ENCODE results near the gene NSG1. TPM values are rescaled to one million over a fixed set of nuclear protein-coding genes. Genes with fewer than 3 reads are reported as not detected.

Gene NSG1
- total RNA-seq, 2 donors from 2014 or later: 14.4 to 19.6 TPM

DNA sequence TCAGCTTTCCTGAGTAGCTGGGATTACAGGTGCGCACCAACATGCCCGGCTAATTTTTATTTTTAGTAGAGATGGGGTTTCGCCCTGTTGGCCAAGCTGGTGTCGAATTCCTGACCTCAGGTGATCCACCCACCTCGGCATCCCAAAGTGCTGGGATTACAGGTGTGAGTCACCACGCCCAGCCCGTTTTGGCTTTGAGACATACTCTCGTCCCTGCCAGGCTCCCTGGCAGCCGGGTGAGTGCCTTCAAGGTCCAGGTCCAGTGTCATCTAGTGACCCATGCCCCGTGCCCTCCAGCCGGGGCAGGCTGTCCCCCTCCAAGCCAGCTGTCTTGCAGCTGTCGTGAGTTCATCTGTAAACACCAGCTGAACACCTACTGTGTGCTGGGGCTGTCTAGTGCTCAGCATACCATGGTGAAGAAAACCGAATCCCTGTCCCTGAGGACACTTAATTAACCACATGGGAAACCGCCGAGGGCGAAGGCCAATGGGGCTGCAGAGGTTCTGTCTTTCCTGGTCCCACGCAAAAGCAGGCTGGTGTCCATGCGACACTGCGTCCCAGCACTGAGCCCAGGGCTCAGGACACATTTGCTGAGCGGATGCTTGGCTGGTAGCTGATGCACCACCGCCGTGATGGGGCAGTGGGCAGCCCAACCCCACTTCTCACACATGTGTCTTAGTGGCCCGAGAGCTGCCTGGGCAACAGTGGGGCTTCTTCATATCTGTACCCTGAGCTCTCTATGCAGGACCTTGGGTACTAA is 21.9 kb downstream of the NSG1 start:
- Histone ChIP-seq H3K4me3 (no peak overlapping the region), H3K27me3 (no peaks in the 10 kb centered on the region), H3K9me3 (no peaks in the 10 kb centered on the region), H3K36me3 (no peaks in the 10 kb centered on the region), H3K27ac (no peak overlapping the region), H3K4me1 (no peaks in the 10 kb centered on the region)
- DNase-seq (ENCODE audit: low spot score): no peak
- TF ChIP-seq, protein P1, sequence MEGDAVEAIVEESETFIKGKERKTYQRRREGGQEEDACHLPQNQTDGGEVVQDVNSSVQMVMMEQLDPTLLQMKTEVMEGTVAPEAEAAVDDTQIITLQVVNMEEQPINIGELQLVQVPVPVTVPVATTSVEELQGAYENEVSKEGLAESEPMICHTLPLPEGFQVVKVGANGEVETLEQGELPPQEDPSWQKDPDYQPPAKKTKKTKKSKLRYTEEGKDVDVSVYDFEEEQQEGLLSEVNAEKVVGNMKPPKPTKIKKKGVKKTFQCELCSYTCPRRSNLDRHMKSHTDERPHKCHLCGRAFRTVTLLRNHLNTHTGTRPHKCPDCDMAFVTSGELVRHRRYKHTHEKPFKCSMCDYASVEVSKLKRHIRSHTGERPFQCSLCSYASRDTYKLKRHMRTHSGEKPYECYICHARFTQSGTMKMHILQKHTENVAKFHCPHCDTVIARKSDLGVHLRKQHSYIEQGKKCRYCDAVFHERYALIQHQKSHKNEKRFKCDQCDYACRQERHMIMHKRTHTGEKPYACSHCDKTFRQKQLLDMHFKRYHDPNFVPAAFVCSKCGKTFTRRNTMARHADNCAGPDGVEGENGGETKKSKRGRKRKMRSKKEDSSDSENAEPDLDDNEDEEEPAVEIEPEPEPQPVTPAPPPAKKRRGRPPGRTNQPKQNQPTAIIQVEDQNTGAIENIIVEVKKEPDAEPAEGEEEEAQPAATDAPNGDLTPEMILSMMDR (IDR thresholded peaks at IDR 0.05): no peak

DNA sequence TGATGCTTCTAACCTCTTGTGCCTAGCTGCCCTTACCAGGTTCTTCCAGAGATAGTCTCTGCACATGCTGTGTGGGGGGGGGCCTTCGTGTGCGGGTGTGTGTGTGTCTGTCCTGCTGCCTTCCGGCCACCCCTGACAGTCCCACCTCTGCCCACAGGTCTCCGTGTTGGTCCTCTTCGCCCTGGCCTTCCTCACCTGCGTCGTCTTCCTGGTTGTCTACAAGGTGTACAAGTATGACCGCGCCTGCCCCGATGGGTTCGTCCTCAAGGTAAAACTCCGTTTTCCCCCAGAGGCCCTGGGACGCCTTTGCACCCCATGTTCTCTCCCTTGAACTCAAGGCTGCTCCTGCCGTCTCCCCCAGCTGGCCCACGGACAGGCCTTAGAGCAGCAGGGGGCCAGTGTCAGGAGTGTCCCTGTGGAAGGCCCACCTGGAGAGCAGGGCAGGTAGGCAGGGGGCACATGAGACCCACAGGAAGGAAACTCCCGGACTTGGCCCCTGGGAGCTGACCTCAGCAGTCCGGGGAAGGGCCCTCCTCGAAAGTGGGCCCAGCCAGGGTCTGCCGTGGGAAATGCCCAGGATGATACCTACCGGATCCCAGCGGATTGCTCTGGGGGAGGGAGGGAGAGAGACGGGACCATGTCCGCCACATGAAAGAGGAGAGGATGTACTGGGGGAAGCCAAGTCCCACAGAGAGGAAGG is 22.7 kb downstream of the NSG1 start:
- Histone ChIP-seq H3K4me3 (no peak overlapping the region), H3K36me3 (no peaks in the 10 kb centered on the region), H3K27ac (no peak overlapping the region), H3K27me3 (no peaks in the 10 kb centered on the region), H3K9me3 (no peaks in the 10 kb centered on the region), H3K4me1 (no peaks in the 10 kb centered on the region)
- TF ChIP-seq, protein P1 (IDR thresholded peaks at IDR 0.05): no peak
- no peak for DNase-seq (ENCODE audit: low spot score)

DNA sequence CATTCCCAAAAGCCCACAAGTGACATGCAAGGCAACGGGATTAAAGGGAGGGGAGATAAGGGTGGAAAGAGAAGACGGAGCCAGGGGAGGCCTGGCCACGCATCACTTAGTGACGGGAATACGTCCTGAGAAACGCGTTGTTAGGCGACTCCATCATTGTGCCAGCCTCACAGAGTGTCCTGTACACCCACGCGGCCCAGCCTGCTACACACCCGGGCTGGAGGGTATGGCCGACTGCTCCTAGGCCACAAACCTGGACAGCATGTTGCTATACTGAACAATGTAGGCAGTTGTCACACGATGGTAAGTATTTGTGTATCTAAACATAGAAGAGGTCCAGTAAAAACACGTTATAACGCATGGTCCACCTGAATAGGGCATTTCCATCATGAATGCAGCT is 23.4 kb downstream of the NSG1 start:
- H3K27ac ChIP-seq: no peak overlapping the region
- no peak for DNase-seq (ENCODE audit: low spot score)
- H3K4me1 ChIP-seq: no peaks in the 10 kb centered on the region
- H3K27me3 ChIP-seq: no peaks in the 10 kb centered on the region
- TF ChIP-seq, protein P1 (IDR thresholded peaks at IDR 0.05): no peak
- no peak overlapping the region for H3K4me3 ChIP-seq
- no peaks in the 10 kb centered on the region for H3K9me3 ChIP-seq
- H3K36me3 ChIP-seq: no peaks in the 10 kb centered on the region

DNA sequence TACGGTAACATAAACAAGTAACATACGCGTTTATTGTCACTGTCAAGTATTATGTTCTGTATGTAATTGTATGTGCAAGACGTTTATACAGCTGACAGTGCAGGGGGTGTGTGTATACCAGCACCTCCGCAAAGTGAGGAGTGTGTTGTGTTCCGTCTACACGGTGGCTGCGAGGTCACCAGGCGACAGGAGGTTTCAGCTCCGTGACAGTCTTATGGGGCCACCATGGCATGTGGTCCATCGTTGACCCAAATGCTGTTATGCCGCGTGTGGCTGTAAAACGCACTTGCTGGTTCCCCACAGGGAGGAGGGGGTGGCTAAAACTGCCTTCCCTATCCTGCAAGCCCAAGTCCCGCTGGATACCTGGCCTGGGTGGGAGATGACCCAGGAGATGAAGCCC is 25.0 kb downstream of the NSG1 start:
- no peaks in the 10 kb centered on the region for H3K4me1 ChIP-seq
- DNase-seq (ENCODE audit: low spot score): no peak
- H3K27ac ChIP-seq: no peak overlapping the region
- H3K36me3 ChIP-seq: no peaks in the 10 kb centered on the region
- no peaks in the 10 kb centered on the region for H3K9me3 ChIP-seq
- H3K27me3 ChIP-seq: no peaks in the 10 kb centered on the region
- TF ChIP-seq, protein P1 (IDR thresholded peaks at IDR 0.05): no peak
- no peak overlapping the region for H3K4me3 ChIP-seq

DNA sequence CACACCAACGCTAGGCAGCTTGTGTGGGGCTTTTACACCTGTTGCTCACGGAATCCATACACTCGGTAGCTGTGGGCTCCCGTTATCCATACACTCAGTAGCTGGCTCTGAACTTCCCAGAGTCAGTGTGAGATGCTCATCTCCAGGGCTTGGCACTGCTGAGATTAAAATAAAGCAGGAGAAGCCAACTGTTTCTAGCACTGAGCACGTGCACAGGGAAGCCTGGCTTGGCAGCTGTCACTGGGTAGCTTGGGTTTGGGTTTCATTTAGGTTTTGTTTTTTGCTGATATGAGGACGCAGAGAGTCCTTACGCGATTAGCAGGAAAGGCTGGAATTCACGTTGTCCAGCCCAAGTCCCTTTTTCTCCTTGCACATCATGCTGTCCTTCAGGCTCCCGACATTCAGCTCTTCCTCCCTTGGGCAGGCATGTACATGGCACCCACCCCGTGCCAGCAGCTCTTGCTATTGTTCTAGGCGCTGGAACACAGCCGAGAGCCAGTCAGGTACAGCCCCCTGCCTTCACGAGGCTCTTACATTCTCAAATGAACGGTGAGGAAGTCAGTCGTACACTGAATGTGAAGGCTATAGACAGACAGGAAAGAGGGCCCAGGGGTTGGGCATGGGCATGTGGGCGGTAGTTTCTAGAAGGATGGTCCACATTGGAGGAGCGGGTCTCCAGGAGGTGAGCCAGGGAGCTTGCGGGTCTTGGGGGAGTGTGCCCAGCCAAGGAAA is 25.9 kb downstream of the NSG1 start:
- H3K4me1 ChIP-seq: no peaks in the 10 kb centered on the region
- H3K36me3 ChIP-seq: no peaks in the 10 kb centered on the region
- no peak overlapping the region for H3K27ac ChIP-seq
- H3K27me3 ChIP-seq: no peaks in the 10 kb centered on the region
- no peaks in the 10 kb centered on the region for H3K9me3 ChIP-seq
- H3K4me3 ChIP-seq: no peak overlapping the region
- DNase-seq (ENCODE audit: low spot score): no peak
- TF ChIP-seq, protein P1 (IDR thresholded peaks at IDR 0.05): no peak

Measured in right atrium auricular region (tissue), 2 donors.